KOPT-K1 (cell line): ENCODE results near the gene MED23.

ENCODE experiments used
- H3K27ac ChIP-seq: fragments of 200-600 bp; sonication (generic); 2 replicates; pipeline ENCODE4 v1.5.1; 2016; ENCODE audit warnings: antibody characterized with exemption, mild to moderate bottlenecking, low read depth, low read length; ENCODE audit not compliant: poor library complexity, severe bottlenecking
- H3K36me3 ChIP-seq: fragments of 200-600 bp; sonication (generic); 2 replicates; pipeline ENCODE4 v1.5.1; 2017; ENCODE audit warnings: antibody characterized with exemption, mild to moderate bottlenecking, low read length, moderate library complexity; ENCODE audit not compliant: insufficient read depth
- H3K9me3 ChIP-seq: fragments of 200-600 bp; sonication (generic); 2 replicates; pipeline ENCODE4 v1.5.1; 2017; ENCODE audit warnings: antibody characterized with exemption, low read length, mild to moderate bottlenecking; ENCODE audit not compliant: insufficient read depth, poor library complexity, severe bottlenecking

The MED23 gene

GRCh38 chr6:131615275-131615674 is 12.8 kb downstream of the MED23 start:
- Histone ChIP-seq H3K27ac (no peak overlapping the region), H3K9me3 (no peaks in the 10 kb centered on the region), H3K36me3 (peaks cover 99% of the 10 kb centered on the region)

- Histone ChIP-seq H3K9me3 (no peaks in the 10 kb centered on the region), H3K27ac (no peak overlapping the region), H3K36me3 (peaks cover 99% of the 10 kb centered on the region)
Observed at GRCh38 chr6:131613296-131613925, 14.6 kb downstream of the MED23 start.

- H3K36me3 ChIP-seq = peaks cover 98% of the 10 kb centered on the region
- H3K27ac ChIP-seq = no peak overlapping the region
- no peaks in the 10 kb centered on the region for H3K9me3 ChIP-seq
Observed at GRCh38 chr6:131602781-131603312, 25.2 kb downstream of the MED23 start.

GRCh38 chr6:131600716-131601115 is 27.3 kb downstream of the MED23 start:
- H3K36me3 ChIP-seq = peaks cover 99% of the 10 kb centered on the region
- no peak overlapping the region for H3K27ac ChIP-seq
- no peaks in the 10 kb centered on the region for H3K9me3 ChIP-seq

- H3K27ac ChIP-seq = no peak overlapping the region
- peaks cover 100% of the 10 kb centered on the region for H3K36me3 ChIP-seq
- H3K9me3 ChIP-seq = no peaks in the 10 kb centered on the region
Observed at GRCh38 chr6:131597446-131597845, 30.6 kb downstream of the MED23 start.

- H3K36me3 ChIP-seq = peaks cover 98% of the 10 kb centered on the region
Observed at GRCh38 chr6:131594074-131594473, 34.0 kb downstream of the MED23 start.

GRCh38 chr6:131592935-131593334 is 35.1 kb downstream of the MED23 start:
- H3K9me3 ChIP-seq = no peaks in the 10 kb centered on the region
- no peak overlapping the region for H3K27ac ChIP-seq
- peaks cover 98% of the 10 kb centered on the region for H3K36me3 ChIP-seq

More at GRCh38 chr6:131594074-131594473, 34.0 kb downstream of the MED23 start:
- H3K27ac ChIP-seq = no peak overlapping the region
- H3K9me3 ChIP-seq = no peaks in the 10 kb centered on the region

GRCh38 chr6:131588643-131589042 is 39.4 kb downstream of the MED23 start:
- Histone ChIP-seq H3K36me3 (peaks cover 98% of the 10 kb centered on the region), H3K27ac (no peak overlapping the region), H3K9me3 (no peaks in the 10 kb centered on the region)

- H3K9me3 ChIP-seq = no peaks in the 10 kb centered on the region
- H3K36me3 ChIP-seq = peaks cover 98% of the 10 kb centered on the region
Observed at GRCh38 chr6:131587909-131588308, 40.1 kb downstream of the MED23 start.

GRCh38 chr6:131586543-131586942 is 41.5 kb downstream of the MED23 start:
- Histone ChIP-seq H3K27ac (no peak overlapping the region), H3K9me3 (no peaks in the 10 kb centered on the region), H3K36me3 (peaks cover 94% of the 10 kb centered on the region)

More at GRCh38 chr6:131587909-131588308, 40.1 kb downstream of the MED23 start:
- no peak overlapping the region for H3K27ac ChIP-seq

GRCh38 chr6:131581523-131581922 is 46.5 kb downstream of the MED23 start:
- H3K36me3 ChIP-seq = peaks cover 81% of the 10 kb centered on the region
- H3K27ac ChIP-seq = no peak overlapping the region
- no peaks in the 10 kb centered on the region for H3K9me3 ChIP-seq

- Histone ChIP-seq H3K9me3 (no peaks in the 10 kb centered on the region), H3K36me3 (peaks cover 30% of the 10 kb centered on the region), H3K27ac (no peak overlapping the region)
Observed at GRCh38 chr6:131575834-131576478, 52.1 kb downstream of the MED23 start.

- Histone ChIP-seq H3K9me3 (no peaks in the 10 kb centered on the region), H3K27ac (no peak overlapping the region), H3K36me3 (peaks cover 18% of the 10 kb centered on the region; the same call in 1 of the 2 replicates)
Observed at GRCh38 chr6:131574686-131575085, 53.4 kb downstream of the MED23 start.

GRCh38 chr6:131574133-131574532 is 53.9 kb downstream of the MED23 start:
- Histone ChIP-seq H3K36me3 (peaks cover 14% of the 10 kb centered on the region; the same call in 1 of the 2 replicates), H3K9me3 (no peaks in the 10 kb centered on the region), H3K27ac (no peak overlapping the region)

GRCh38 chr6:131572686-131573415 is 55.2 kb downstream of the MED23 start, which contains the start of gene ARG1:
Gene ARG1, plus strand, starts transcription at chr6:131573226. Its CDS starts 57 bp downstream, at chr6:131573283.
- H3K36me3 ChIP-seq = 0 out of 2 replicates have a peak, but pooled peaks cover 4% of the 10 kb centered on the region
- H3K27ac ChIP-seq = no peak within 1 kb of the TSS
- H3K9me3 ChIP-seq = no peaks in the 10 kb centered on the region
